Neural cell (in vitro differentiated cells): ENCODE results near the gene PPP2R5E. TPM values are rescaled to one million over a fixed set of nuclear protein-coding genes. Genes with fewer than 3 reads are reported as not detected.

Experiments used
- H2AFZ ChIP-seq: fragments of 200-600, 300-800 bp; sonication (generic), shearing (Covaris generic); 2 replicates; pipeline ENCODE4 v1.6.0; 2014; ENCODE audit warnings: low read depth, mild to moderate bottlenecking, antibody characterized with exemption, low read length, moderate library complexity
- H3F3A ChIP-seq: fragments of 200-600 bp; shearing (Covaris generic); 2 replicates; pipeline ENCODE4 v1.6.1; 2016; ENCODE audit warnings: mild to moderate bottlenecking, moderate library complexity, mixed read lengths, antibody characterized with exemption, low read length; ENCODE audit not compliant: insufficient read depth, poor library complexity, severe bottlenecking
- H3K27ac ChIP-seq: fragments of 200-600, 300-800 bp; sonication (generic), shearing (Covaris generic); 2 replicates; pipeline ENCODE4 v1.5.1; 2014; ENCODE audit warnings: mild to moderate bottlenecking, low read length, moderate library complexity
- H3K27me3 ChIP-seq: fragments of 300-800, 200-600 bp; sonication (generic), shearing (Covaris generic); 2 replicates; pipeline ENCODE4 v1.6.0; 2014; ENCODE audit warnings: mild to moderate bottlenecking, low read depth, low read length, moderate library complexity; ENCODE audit not compliant: insufficient read depth
- H3K36me3 ChIP-seq: fragments of 300-800, 200-600 bp; sonication (generic), shearing (Covaris generic); 2 replicates; pipeline ENCODE4 v1.5.1; 2014; ENCODE audit warnings: mild to moderate bottlenecking, antibody characterized with exemption, low read length, moderate library complexity; ENCODE audit not compliant: insufficient read depth
- H3K4me2 ChIP-seq: fragments of 300-800, 200-600 bp; sonication (generic), shearing (Covaris generic); 2 replicates; pipeline ENCODE4 v1.6.0; 2014; ENCODE audit warnings: mild to moderate bottlenecking, low read length
- H3K4me3 ChIP-seq: fragments of 300-800, 200-600 bp; sonication (generic), shearing (Covaris generic); 2 replicates; pipeline ENCODE4 v1.5.1; 2014; ENCODE audit warnings: mild to moderate bottlenecking, low read length, moderate library complexity
- H3K79me2 ChIP-seq: fragments of 200-600 bp; shearing (Covaris generic); replicated peaks from 2 replicates; pipeline ENCODE4 v1.6.0; 2014; ENCODE audit warnings: mild to moderate bottlenecking, low read length, moderate library complexity; ENCODE audit not compliant: insufficient read depth
- H3K9ac ChIP-seq: fragments of 300-800, 200-600 bp; sonication (generic), shearing (Covaris generic); 2 replicates; pipeline ENCODE4 v1.6.1; 2016; ENCODE audit warnings: mild to moderate bottlenecking, low read length, mixed read lengths
- H3K9me2 ChIP-seq: fragments of 200-600 bp; shearing (Covaris generic); 2 replicates; pipeline ENCODE4 v1.6.1; 2016; ENCODE audit warnings: mild to moderate bottlenecking, low read length, mixed read lengths; ENCODE audit not compliant: insufficient read depth
- H3K9me3 ChIP-seq: fragments of 200-600, 300-800 bp; sonication (generic), shearing (Covaris generic); 2 replicates; pipeline ENCODE4 v1.6.1; 2016; ENCODE audit warnings: mild to moderate bottlenecking, mixed run types, low read length, moderate library complexity, mixed read lengths
- H4K20me1 ChIP-seq: fragments of 200-600 bp; shearing (Covaris generic); 2 replicates; pipeline ENCODE4 v1.6.1; 2016; ENCODE audit warnings: mild to moderate bottlenecking, mixed run types; ENCODE audit not compliant: insufficient read depth
- CTCF ChIP-seq: fragments of 450-650 bp; IDR thresholded peaks from 2 replicates; pipeline ENCODE4 v1.5.1; 2014; ENCODE audit warnings: antibody characterized with exemption, mild to moderate bottlenecking, moderate library complexity; ENCODE audit not compliant: poor library complexity, severe bottlenecking
- EP300 ChIP-seq: fragments of 450-650 bp; conservative IDR thresholded peaks from 2 replicates; pipeline ENCODE4 v1.6.1; 2014; ENCODE audit warnings: antibody characterized with exemption, mild to moderate bottlenecking, moderate library complexity; ENCODE audit not compliant: poor library complexity, severe bottlenecking
- EZH2 ChIP-seq: fragments of 200-600, 300-800 bp; shearing (Covaris generic), sonication (generic); IDR thresholded peaks from 2 replicates; pipeline ENCODE4 v1.6.1; 2014; ENCODE audit warnings: antibody characterized with exemption, low read length, borderline replicate concordance, mild to moderate bottlenecking; ENCODE audit not compliant: insufficient read depth, poor library complexity, severe bottlenecking
- MXI1 ChIP-seq: fragments of 450-650 bp; conservative IDR thresholded peaks from 2 replicates; pipeline ENCODE4 v1.6.1; 2014; ENCODE audit warnings: antibody characterized with exemption, mild to moderate bottlenecking; ENCODE audit not compliant: poor library complexity, severe bottlenecking
- POLR2AphosphoS5 ChIP-seq: IDR thresholded peaks from 2 replicates; pipeline ENCODE4 v1.6.1; 2012
- RAD21 ChIP-seq: fragments of 450-650 bp; conservative IDR thresholded peaks from 2 replicates; pipeline ENCODE4 v1.6.1; 2014; ENCODE audit warnings: antibody characterized with exemption, mild to moderate bottlenecking, moderate library complexity
- REST ChIP-seq: IDR thresholded peaks from 2 replicates; pipeline ENCODE4 v1.6.1; 2012; ENCODE audit warnings: borderline replicate concordance
- SMC3 ChIP-seq: fragments of 450-650 bp; conservative IDR thresholded peaks from 2 replicates; pipeline ENCODE4 v1.6.1; 2014; ENCODE audit warnings: antibody characterized with exemption, mild to moderate bottlenecking, moderate library complexity; ENCODE audit not compliant: poor library complexity
- TAF1 ChIP-seq: IDR thresholded peaks from 2 replicates; pipeline ENCODE4 v1.6.1; 2012; ENCODE audit warnings: low read depth
- polyA plus RNA-seq: library from polyadenylated mRNA; depleted of rRNA; stranded (reverse); fragments of >200 nt; gene quantifications from 2 replicates; pipeline ENCODE4 v1.2.3, GENCODE V29; 2014

PPP2R5E gene
- polyA plus RNA-seq, 1 donor from 2014 or later: 26.7 TPM

DNA sequence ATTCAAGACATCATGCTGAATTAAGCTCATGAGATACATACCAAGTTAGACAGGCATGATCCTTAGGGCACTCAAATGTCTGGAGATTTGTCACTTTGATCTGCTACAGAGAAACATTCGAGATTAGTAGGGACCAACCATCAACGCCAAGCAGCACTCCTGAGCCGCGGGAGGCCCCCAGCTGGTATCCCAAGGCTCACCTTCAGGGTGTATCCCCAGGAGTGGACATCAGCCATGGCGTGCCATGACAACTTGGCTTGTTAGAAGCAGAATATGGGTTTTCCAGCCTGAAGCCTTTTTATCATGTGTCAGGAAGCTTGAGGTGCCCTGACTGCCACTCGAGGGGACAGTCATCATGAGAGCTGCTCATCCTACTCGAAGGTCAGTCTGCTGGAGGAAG, 185.3 kb downstream of the PPP2R5E start:
- Histone ChIP-seq H4K20me1 (no peaks in the 10 kb centered on the region), H3K4me2 (no peak overlapping the region), H3K9ac (no peak overlapping the region), H3K4me3 (no peak overlapping the region), H3K27ac (no peak overlapping the region), H3K9me3 (no peaks in the 10 kb centered on the region), H3K9me2 (no peaks in the 10 kb centered on the region), H3F3A (peaks cover 7% of the 10 kb centered on the region), H3K36me3 (no peaks in the 10 kb centered on the region), H2AFZ (no peak overlapping the region), H3K27me3 (no peaks in the 10 kb centered on the region), H3K79me2 (no peaks in the 10 kb centered on the region)
- no peak for TF ChIP-seq CTCF
- no peak for TF ChIP-seq EZH2
- TF ChIP-seq SMC3: no peak
- TF ChIP-seq TAF1: no peak
- TF ChIP-seq MXI1: no peak
- no peak for TF ChIP-seq EP300

- no peaks in the 10 kb centered on the region for H3F3A ChIP-seq
- H3K9me2 ChIP-seq: no peaks in the 10 kb centered on the region
- no peak overlapping the region for H3K9ac ChIP-seq
- no peaks in the 10 kb centered on the region for H3K36me3 ChIP-seq
- H2AFZ ChIP-seq: no peak overlapping the region
- H3K79me2 ChIP-seq: no peaks in the 10 kb centered on the region
- H4K20me1 ChIP-seq: no peaks in the 10 kb centered on the region
- H3K9me3 ChIP-seq: no peaks in the 10 kb centered on the region
- no peak overlapping the region for H3K4me3 ChIP-seq
- H3K27ac ChIP-seq: no peak overlapping the region
- H3K4me2 ChIP-seq: no peak overlapping the region
- H3K27me3 ChIP-seq: no peaks in the 10 kb centered on the region
- no peak for TF ChIP-seq MXI1
- no peak for TF ChIP-seq RAD21
- TF ChIP-seq EZH2: no peak
- no peak for TF ChIP-seq REST
- TF ChIP-seq SMC3: no peak
- TF ChIP-seq EP300: no peak
These were observed 197.4 kb downstream of the PPP2R5E start for GRCh38 chr14:63345826-63346225.

DNA sequence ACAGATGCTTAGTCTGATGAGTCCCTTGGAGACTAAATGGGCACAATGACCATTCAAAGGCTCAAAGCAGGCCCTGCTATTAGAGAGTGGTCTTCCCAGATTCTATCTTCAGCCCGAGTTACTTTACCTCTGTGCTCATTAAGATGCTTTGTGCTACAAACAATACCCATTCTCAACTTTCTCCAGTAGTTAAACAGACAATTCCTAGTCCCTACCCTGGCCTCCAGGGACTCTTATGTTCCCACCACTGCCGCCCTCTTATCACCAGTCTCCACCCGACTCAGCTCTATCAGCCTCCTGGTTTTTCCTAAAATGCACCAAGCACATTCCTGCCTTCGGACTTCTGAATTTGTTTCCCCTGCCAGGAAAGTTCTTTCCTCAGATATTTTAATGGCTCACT, 198.8 kb downstream of the PPP2R5E start:
- Histone ChIP-seq H3K36me3 (no peaks in the 10 kb centered on the region), H3F3A (no peaks in the 10 kb centered on the region), H3K9ac (no peak overlapping the region), H3K9me3 (no peaks in the 10 kb centered on the region), H2AFZ (no peak overlapping the region), H4K20me1 (no peaks in the 10 kb centered on the region), H3K4me2 (no peak overlapping the region), H3K79me2 (no peaks in the 10 kb centered on the region), H3K4me3 (no peak overlapping the region), H3K27me3 (no peaks in the 10 kb centered on the region), H3K9me2 (no peaks in the 10 kb centered on the region), H3K27ac (no peak overlapping the region)
- TF ChIP-seq REST (no peak), TAF1 (no peak), POLR2AphosphoS5 (no peak)
